Smooth muscle cell (in vitro differentiated cells): ENCODE results near the gene CMA1. TPM values are rescaled to one million over a fixed set of nuclear protein-coding genes. Genes with fewer than 3 reads are reported as not detected.
"Not testable (repeated sequence)": the region's sequence is repeated elsewhere in the genome, so short reads cannot be mapped to it uniquely, and the experiment has no call there.

Experiments used
- DNase-seq: peaks from one replicate; lab custom pipeline; 2025; ENCODE audit not compliant: unreplicated experiment; lab: John Stamatoyannopoulos, UW
- H2AFZ ChIP-seq: fragments of 200-600 bp; sonication (generic); 2 replicates; pipeline ENCODE4 v1.6.0; 2016; ENCODE audit warnings: antibody characterized with exemption, low read depth, mild to moderate bottlenecking
- H3F3A ChIP-seq: fragments of 200-600 bp; sonication (generic); 2 replicates; pipeline ENCODE4 v1.6.0; 2017; ENCODE audit warnings: antibody characterized with exemption, low read depth
- H3K27ac ChIP-seq: fragments of 200-600 bp; sonication (generic); 2 replicates; pipeline ENCODE4 v1.5.1; 2016; ENCODE audit warnings: low read depth, mild to moderate bottlenecking
- H3K27me3 ChIP-seq: fragments of 200-600 bp; sonication (generic); 2 replicates; pipeline ENCODE4 v1.6.1; 2016; ENCODE audit warnings: low read depth, mild to moderate bottlenecking
- H3K36me3 ChIP-seq: fragments of 200-600 bp; sonication (generic); 2 replicates; pipeline ENCODE4 v1.5.1; 2016; ENCODE audit warnings: low read depth
- H3K4me1 ChIP-seq: fragments of 200-600 bp; sonication (generic); 2 replicates; pipeline ENCODE4 v1.5.1; 2016; ENCODE audit warnings: low read depth
- H3K4me2 ChIP-seq: fragments of 200-600 bp; sonication (generic); 2 replicates; pipeline ENCODE4 v1.6.0; 2016; ENCODE audit warnings: mild to moderate bottlenecking
- H3K4me3 ChIP-seq: fragments of 200-600 bp; sonication (generic); 2 replicates; pipeline ENCODE4 v1.5.1; 2016; ENCODE audit warnings: mild to moderate bottlenecking
- H3K79me2 ChIP-seq: fragments of 200-600 bp; sonication (generic); 2 replicates; pipeline ENCODE4 v1.6.0; 2016; ENCODE audit warnings: low read depth, mild to moderate bottlenecking
- H3K9ac ChIP-seq: fragments of 200-600 bp; sonication (generic); 2 replicates; pipeline ENCODE4 v1.6.0; 2016; ENCODE audit warnings: low read depth
- H3K9me3 ChIP-seq: fragments of 200-600 bp; sonication (generic); replicated peaks from 2 replicates; pipeline ENCODE4 v1.5.1; 2016; ENCODE audit warnings: low read depth
- H4K20me1 ChIP-seq: fragments of 200-600 bp; sonication (generic); 2 replicates; pipeline ENCODE4 v1.6.0; 2016; ENCODE audit warnings: low read depth
- WGBS: methylation state at CpG from one replicate; pipeline ENCODE4 v1.1.7; 2016; ENCODE audit warnings: low lambda C conversion rate; 5-methylcytosine and 5-hydroxymethylcytosine counted together
- polyA plus RNA-seq: library from polyadenylated mRNA; unstranded; fragments of >200 nt; fragmentation: Nextera tagmentation; extraction: Ambion mirVana; gene quantifications from 2 replicates; pipeline ENCODE4 v1.2.1, GENCODE V29; 2016
- total RNA-seq: library from RNA; depleted of rRNA; stranded (reverse); fragments of >200 nt; gene quantifications from 2 replicates; pipeline ENCODE4 v1.2.3, GENCODE V29; 2014
- TF ChIP-seq, protein P1 (sequence below): fragments of 200-600 bp; sonication (generic); IDR thresholded peaks from 2 replicates; pipeline ENCODE4 v1.5.1; 2017; ENCODE audit warnings: borderline replicate concordance, mild to moderate bottlenecking, antibody characterized with exemption; ENCODE audit not compliant: insufficient read depth, poor library complexity, severe bottlenecking

Gene CMA1
- total and polyA plus RNA-seq, 2 experiments from 2014 or later, result not detected

DNA sequence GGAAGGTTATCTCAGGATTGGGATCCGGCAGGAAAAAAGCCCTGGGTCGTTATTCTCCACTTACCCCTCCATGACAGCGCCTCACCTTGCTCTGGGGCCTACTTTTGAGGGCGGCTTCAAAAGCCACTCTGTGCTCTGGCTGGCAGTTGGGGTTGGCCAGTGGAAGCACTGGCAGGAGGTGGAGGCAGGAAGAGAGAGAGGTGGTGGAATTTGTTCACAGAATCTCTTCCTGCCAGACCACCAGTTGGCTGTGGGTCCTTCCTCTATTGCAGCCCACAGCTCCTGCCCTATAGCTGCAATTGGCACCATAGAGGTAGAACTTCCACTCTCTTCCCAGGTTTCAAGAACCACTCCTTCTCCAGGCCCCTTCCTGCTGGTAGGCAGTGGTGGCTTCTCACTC lies 32.8 kb downstream of the CMA1 start:
- H3K4me3 ChIP-seq, result no peak overlapping the region
- DNase-seq, result no peak
- H3K4me2 ChIP-seq, result no peak overlapping the region
- H4K20me1 ChIP-seq, result no peaks in the 10 kb centered on the region
- TF ChIP-seq, protein P1, sequence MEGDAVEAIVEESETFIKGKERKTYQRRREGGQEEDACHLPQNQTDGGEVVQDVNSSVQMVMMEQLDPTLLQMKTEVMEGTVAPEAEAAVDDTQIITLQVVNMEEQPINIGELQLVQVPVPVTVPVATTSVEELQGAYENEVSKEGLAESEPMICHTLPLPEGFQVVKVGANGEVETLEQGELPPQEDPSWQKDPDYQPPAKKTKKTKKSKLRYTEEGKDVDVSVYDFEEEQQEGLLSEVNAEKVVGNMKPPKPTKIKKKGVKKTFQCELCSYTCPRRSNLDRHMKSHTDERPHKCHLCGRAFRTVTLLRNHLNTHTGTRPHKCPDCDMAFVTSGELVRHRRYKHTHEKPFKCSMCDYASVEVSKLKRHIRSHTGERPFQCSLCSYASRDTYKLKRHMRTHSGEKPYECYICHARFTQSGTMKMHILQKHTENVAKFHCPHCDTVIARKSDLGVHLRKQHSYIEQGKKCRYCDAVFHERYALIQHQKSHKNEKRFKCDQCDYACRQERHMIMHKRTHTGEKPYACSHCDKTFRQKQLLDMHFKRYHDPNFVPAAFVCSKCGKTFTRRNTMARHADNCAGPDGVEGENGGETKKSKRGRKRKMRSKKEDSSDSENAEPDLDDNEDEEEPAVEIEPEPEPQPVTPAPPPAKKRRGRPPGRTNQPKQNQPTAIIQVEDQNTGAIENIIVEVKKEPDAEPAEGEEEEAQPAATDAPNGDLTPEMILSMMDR, result no peak
- H3K4me1 ChIP-seq, result no peaks in the 10 kb centered on the region
- H3K9ac ChIP-seq, result no peak overlapping the region
- H3K79me2 ChIP-seq, result no peaks in the 10 kb centered on the region
- no peak overlapping the region for H3K27ac ChIP-seq
- no peaks in the 10 kb centered on the region for H3K9me3 ChIP-seq
- WGBS, result 94% methylated on average over 4 of the region's 4 CpGs
- no peaks in the 10 kb centered on the region for H3K27me3 ChIP-seq
- H3F3A ChIP-seq, result no peaks in the 10 kb centered on the region
- no peak overlapping the region for H2AFZ ChIP-seq
- no peaks in the 10 kb centered on the region for H3K36me3 ChIP-seq

- Histone ChIP-seq H3K4me3 (no peak overlapping the region), H3K4me2 (no peak overlapping the region), H4K20me1 (no peaks in the 10 kb centered on the region), H3K9me3 (no peaks in the 10 kb centered on the region), H3K4me1 (no peaks in the 10 kb centered on the region), H3K79me2 (no peaks in the 10 kb centered on the region), H3K36me3 (no peaks in the 10 kb centered on the region), H3F3A (no peaks in the 10 kb centered on the region), H3K9ac (no peak overlapping the region), H2AFZ (no peak overlapping the region), H3K27ac (no peak overlapping the region), H3K27me3 (no peaks in the 10 kb centered on the region)
- no peak for DNase-seq
- TF ChIP-seq, protein P1, result no peak
- 70% methylated on average over 11 of the region's 12 CpGs for WGBS
Measured at GRCh38 chr14:24473211-24473610, 34.9 kb downstream of the CMA1 start.

DNA sequence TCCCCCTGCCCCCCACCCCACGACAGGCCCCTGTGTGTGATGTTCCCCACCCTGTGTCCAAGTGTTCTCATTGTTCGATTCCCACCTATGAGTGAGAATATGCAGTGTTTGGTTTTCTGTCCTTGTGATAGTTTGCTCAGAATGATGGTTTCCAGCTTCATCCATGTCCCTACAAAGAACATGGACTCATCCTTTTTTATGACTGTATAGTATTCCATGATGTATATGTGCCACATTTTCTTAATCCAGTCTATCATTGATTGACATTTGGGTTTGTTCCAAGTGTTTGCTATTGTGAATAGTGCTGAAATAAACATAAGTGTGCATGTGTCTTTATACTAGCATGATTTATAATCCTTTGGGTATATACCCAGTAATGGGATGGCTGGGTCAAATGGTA lies 37.6 kb downstream of the CMA1 start:
- H3F3A ChIP-seq, H3K27ac ChIP-seq, H4K20me1 ChIP-seq, DNase-seq, H3K27me3 ChIP-seq, H3K4me2 ChIP-seq, H3K36me3 ChIP-seq, H2AFZ ChIP-seq, H3K4me3 ChIP-seq, H3K79me2 ChIP-seq, H3K4me1 ChIP-seq, H3K9ac ChIP-seq, H3K9me3 ChIP-seq: not testable (repeated sequence)
- 93% methylated on average over 2 of the region's 2 CpGs for WGBS

DNA sequence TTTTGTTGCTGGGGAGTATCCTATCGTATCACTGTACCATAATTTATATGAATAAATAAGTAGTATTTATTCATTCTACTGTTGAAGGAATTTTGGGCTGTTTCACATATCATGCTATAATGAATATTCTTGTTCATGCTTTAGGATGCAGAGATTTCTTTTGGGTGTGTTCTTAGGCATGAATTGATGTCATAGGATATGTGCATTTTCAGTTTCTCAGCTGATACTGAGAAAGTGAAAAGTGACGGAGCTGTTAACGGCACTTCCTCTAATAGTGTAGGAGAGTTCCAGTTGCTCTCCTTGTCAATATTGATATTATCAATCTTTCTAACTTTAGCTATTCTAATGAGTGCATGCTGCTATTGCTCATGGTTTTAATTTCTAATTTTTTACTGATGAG lies 42.3 kb downstream of the CMA1 start:
- Histone ChIP-seq H3F3A (no peaks in the 10 kb centered on the region), H2AFZ (no peak overlapping the region), H3K9ac (no peak overlapping the region), H4K20me1 (no peaks in the 10 kb centered on the region), H3K4me1 (no peaks in the 10 kb centered on the region), H3K27me3 (no peaks in the 10 kb centered on the region), H3K9me3 (no peaks in the 10 kb centered on the region), H3K4me2 (no peak overlapping the region), H3K4me3 (no peak overlapping the region), H3K36me3 (no peaks in the 10 kb centered on the region), H3K79me2 (no peaks in the 10 kb centered on the region), H3K27ac (no peak overlapping the region)
- no peak for DNase-seq
- TF ChIP-seq, protein P1, result no peak
- 91% methylated on average over 3 of the region's 3 CpGs for WGBS
